NCI-H2196 (cell line): ENCODE measurements around the gene ZBTB43.

Source experiments
- DNase-seq: peaks from one replicate; lab custom pipeline; 2025; ENCODE audit not compliant: unreplicated experiment; lab: John Stamatoyannopoulos, UW

The ZBTB43 gene

GRCh38 chr9:126827227-126827626 is 22.4 kb downstream of the ZBTB43 start:
- no peak for DNase-seq

GRCh38 chr9:126829035-126829434 is 24.2 kb downstream of the ZBTB43 start:
- no peak for DNase-seq

- no peak for DNase-seq
Observed at GRCh38 chr9:126830827-126831226, 26.0 kb downstream of the ZBTB43 start.

GRCh38 chr9:126832440-126832839 is 27.6 kb downstream of the ZBTB43 start:
- no peak for DNase-seq

DNA sequence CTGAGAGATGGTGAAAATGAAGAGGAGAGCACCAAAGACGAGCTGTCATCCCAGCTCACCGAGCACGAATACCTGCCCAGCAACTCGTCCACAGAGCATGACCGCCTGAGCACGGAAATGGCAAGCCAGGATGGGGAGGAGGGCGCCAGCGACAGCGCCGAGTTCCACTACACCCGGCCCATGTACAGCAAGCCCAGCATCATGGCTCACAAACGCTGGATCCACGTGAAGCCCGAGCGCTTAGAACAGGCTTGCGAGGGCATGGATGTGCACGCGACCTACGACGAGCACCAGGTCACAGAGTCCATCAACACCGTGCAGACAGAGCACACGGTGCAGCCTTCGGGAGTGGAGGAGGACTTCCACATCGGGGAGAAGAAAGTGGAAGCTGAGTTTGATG is 28.2 kb downstream of the ZBTB43 start:
- no peak for DNase-seq

DNA sequence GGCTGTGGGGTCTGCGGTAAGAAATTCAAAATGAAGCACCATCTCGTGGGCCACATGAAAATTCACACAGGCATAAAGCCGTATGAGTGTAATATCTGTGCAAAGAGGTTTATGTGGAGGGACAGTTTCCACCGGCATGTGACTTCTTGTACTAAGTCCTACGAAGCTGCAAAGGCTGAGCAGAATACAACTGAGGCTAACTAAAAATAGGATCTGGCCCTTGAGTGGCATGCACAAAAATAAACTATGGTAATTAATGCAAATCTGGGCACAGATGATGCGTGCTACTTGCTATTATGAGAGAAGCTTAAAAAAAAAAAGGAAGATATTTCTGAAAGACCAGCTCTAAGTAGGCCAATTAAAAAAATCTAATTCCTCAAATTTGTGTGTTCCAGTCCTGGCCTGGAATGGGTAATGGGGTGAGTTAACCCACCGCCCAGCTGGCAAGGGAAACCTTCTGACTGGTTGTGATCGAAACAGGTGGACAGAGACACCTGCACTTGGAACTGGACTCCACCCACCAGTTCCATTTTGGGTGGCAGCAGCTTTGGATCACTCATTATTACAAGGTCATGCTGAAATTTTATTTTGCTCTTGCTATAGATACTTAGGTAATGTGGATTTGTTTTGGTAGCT is 29.0 kb downstream of the ZBTB43 start:
- no peak for DNase-seq

- no peak for DNase-seq
Observed at GRCh38 chr9:126834672-126835071, 29.8 kb downstream of the ZBTB43 start.

- no peak for DNase-seq
Observed at GRCh38 chr9:126836216-126836615, 31.4 kb downstream of the ZBTB43 start.

DNA sequence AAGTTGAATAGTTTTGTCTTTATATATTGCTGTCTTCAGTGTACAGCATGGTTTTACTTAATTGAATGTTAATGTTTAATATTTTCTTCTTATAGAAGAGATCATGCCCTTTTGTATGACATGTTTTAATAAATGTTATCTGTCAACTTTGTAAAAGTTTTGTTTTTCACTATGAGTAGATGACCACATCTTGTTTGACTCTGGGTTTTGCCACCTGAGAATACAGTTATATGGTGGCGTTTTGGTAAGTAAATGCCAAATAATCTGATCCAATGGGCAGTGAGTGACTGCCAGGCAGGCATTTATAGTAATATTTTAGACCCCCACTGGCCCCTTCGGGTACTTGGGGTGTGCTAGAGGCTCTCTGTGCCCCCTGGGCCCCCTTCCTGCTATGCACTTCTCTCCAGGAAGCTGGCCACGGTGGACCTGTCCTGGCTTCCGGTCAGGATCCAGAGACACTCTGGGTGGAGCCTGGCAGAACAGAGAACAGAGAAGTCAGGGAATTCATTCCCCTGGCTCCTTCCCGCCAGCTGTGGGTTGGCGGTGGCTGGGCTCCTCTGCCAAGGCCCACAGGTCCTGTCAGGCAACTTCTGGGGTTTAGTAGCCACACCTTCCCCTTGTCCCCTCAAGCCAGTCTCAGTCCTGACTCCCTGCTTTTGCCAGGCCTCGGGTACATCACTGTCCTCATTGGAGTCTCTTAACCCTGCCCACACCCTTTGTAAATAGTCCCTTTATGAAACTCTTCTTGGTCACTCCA is 33.4 kb downstream of the ZBTB43 start:
- DNase-seq = no peak

DNA sequence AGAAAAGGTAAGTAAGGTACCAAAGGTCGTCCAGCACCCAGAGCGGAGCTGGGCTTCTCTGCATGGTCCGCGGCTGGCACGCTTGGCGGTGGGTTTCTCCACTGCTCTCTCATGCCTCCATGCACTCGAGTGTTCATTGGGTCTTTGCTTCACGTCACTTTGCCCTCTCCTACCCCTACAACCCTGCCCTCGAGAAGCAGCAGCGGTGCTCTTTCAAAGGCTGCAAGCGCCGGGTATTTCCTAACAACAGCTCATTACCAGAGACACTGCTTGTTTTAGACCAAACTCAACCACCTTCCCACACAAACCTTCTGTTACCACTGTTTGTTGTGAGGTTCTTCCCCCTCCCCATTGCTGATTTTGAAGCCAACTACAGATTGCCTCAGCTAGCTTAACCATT is 34.1 kb downstream of the ZBTB43 start:
- no peak for DNase-seq

DNA sequence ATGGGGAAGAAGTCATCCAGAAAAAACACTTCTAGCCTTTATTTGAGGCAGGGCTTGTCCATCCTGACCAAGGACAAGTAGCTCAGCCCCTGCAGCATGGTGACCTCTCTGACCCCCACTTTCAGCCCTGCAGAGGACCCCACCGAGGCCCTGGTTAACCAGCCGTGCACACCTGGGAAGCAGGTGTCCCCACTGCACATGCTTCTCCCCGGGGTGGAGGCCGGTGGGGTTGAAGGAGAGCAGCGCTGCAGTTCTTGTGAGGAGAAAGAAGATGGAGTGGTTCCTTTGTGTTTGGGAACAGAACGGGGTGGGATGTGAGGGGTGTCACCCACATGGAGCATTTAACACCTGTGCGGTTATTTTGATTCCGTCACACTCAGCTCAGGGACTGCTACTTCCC is 34.5 kb downstream of the ZBTB43 start:
- DNase-seq = no peak

- no peak for DNase-seq
Observed at GRCh38 chr9:126842220-126842842, 37.5 kb downstream of the ZBTB43 start.

GRCh38 chr9:126842977-126843799 is 38.3 kb downstream of the ZBTB43 start:
- DNase-seq = no peak

DNA sequence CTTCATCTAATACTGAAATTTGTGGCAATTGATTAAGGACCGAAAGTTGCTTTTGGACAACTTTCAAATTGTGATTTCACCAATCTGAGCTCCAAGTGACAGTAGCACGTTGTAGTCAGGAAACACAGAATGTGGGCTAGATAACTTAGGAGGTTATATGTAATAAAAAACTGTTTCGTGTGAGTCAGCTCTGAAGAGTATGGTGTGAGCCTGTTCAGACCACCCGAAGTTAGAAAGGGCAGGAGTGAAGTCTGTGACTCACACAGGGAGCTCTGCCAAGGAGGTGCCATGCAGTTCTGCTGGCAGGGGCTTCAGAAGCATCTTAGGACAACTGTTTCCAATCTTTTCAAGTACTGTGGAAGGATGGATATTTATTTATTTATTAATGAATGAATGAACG is 39.2 kb downstream of the ZBTB43 start:
- DNase-seq = no peak

- no peak for DNase-seq
Observed at GRCh38 chr9:126847051-126847450, 42.2 kb downstream of the ZBTB43 start.

DNA sequence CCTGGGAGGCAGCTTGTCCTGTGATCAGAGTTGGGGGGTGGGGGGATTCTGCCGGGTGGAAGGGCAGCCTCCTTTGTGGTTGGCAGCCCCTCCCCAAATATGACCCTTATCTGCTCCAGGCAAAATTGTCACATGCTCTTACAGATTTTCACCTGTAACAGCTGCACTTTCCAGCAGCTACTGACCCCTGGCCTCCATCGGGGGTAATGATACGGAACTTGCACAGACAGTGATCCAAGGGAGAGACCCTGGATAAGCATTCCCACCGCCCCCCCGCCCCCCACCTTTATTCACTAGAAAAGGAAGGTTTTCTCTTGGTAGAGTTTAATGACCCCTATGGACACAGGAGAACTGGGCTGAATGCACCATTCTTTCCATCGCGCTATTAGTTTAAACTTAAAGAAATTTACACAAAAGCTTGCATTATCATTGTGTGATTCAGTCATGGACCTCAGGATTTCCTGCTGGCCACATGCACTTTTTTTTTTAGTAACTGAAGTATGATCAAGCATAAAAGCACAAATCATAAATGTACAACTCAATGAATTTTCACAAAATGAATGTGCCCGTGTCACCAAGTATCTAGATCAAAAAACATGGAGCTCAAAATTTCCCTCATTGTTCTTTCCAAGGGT is 44.9 kb downstream of the ZBTB43 start:
- DNase-seq = no peak

DNA sequence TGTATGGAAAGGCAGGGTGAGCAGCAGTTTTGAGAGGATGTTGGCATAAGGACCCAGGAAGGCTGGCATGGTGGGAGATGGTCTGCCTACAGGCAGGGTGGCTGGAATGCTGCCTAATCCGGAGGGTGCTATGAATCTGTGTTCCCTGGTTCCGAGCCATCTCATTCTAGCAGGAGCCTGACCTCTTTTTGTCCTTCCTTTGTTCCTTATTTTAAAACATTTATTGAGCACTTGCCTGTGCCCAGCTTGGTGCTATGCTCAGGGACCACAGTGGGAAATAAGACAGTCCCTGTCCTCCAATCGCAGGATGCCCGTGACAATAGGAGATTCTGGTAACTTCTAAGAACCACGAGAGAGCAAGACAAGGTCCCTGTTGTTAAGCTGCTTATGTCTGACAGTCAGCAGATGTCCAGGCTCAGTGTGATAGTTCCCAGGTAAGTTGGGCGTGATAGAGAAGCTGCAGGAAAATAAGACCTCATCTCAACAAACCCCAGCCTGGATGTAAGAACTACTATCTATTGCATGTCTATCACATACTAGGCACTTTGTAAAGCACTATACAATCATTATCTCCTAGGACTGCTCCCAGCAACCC is 46.5 kb downstream of the ZBTB43 start:
- no peak for DNase-seq

GRCh38 chr9:126852086-126852688 is 47.3 kb downstream of the ZBTB43 start:
- DNase-seq = no peak

DNA sequence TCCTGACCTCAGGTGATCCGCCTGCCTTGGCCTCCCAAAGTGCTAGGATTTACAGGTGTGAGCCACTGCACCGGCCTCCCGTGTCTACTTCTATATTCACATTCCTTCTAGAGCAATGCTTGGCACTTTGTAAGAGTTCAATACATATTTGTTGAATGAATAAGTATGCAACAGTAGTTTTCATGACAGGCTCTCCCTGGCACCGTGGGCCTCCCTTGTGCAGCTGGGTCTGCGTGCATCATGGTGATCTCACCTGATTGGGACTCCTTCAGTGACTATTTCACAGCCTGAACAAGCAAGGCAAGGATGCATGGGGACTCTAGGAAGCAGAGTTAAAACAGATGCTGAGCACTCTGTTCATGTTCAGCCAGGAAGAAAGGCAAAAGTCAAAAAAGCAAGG is 48.8 kb downstream of the ZBTB43 start:
- no peak for DNase-seq

DNA sequence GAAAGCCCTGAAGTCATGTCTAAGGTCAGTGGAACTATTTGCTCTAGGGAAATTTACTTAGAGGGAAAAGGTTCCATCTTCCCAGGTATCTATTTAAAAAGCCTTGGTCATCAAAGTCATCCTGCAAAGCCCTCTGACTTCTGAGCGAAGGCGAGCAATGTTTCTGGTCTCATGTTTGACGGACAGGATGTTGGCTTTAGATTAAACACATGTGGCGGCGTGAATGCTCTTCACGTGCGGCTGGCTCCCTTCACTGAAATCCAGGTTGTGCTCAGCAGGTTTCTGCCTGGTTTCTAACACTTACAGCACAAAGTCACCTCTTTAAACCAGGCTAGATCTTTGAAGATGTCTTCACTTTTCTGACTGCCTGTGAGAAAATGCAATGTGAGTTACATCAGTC is 49.9 kb downstream of the ZBTB43 start:
- no peak for DNase-seq
